ENCODE results near the gene GLOD5. TPM values are rescaled to one million over a fixed set of nuclear protein-coding genes. Genes with fewer than 3 reads are reported as not detected.
"Not testable (repeated sequence)": the region's sequence is repeated elsewhere in the genome, so short reads cannot be mapped to it uniquely, and the experiment has no call there.

GLOD5 gene
- total RNA-seq, 1 donor from 2014 or later: not detected

DNA sequence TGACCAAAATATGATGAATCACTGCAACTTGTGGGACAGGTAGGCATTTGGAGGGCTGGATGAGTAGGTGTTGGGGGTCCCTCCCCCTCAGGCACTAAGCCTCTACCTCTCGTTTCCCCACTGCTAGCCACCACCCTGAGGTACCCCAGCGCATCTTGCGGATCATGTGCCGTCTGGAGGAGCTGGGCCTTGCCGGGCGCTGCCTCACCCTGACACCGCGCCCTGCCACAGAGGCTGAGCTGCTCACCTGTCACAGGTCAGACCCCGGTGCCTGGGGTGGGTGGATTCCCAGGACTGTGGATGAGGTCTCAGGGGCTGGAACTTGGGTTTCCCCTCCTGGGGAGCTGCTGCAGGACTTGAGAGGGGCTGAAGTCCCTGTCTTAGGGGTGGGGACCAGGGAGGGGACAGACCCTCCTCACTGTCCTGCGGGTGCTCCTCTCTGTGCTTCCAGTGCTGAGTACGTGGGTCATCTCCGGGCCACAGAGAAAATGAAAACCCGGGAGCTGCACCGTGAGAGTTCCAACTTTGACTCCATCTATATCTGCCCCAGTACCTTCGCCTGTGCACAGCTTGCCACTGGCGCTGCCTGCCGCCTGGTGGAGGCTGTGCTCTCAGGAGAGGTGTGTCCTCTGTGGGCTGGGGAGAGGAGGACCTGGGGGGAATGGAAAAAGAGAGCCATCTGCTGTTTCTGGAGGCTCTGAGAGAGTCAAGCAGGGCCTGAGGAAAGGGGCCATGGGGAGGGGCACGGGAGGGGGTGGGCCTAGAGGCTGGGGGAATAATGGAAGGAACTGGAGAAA, 54.7 kb downstream of the GLOD5 start:
- Mint-ChIP-seq H3K4me3 (ENCODE audit: unreplicated experiment) (no peak overlapping the region), H3K9me3 (ENCODE audit: unreplicated experiment) (peaks cover 4% of the 10 kb centered on the region), H3K4me1 (ENCODE audit: low read depth, unreplicated experiment) (no peaks in the 10 kb centered on the region), H3K27me3 (ENCODE audit: unreplicated experiment) (no peaks in the 10 kb centered on the region), H3K36me3 (ENCODE audit: unreplicated experiment) (no peaks in the 10 kb centered on the region), H3K27ac (ENCODE audit: unreplicated experiment) (no peak overlapping the region)
- TF ChIP-seq CTCF (IDR thresholded peaks at IDR 0.05; ENCODE audit: partially characterized antibody, unreplicated experiment): no peak
- no peak for DNase-seq

GRCh38 chrX:48818098-48818497, 56.6 kb downstream of the GLOD5 start:
- Mint-ChIP-seq H3K9me3 (ENCODE audit: unreplicated experiment) (peaks cover 4% of the 10 kb centered on the region), H3K4me3 (ENCODE audit: unreplicated experiment) (no peak overlapping the region), H3K4me1 (ENCODE audit: low read depth, unreplicated experiment) (no peaks in the 10 kb centered on the region), H3K27me3 (ENCODE audit: unreplicated experiment) (no peaks in the 10 kb centered on the region), H3K36me3 (ENCODE audit: unreplicated experiment) (no peaks in the 10 kb centered on the region), H3K27ac (ENCODE audit: unreplicated experiment) (no peak overlapping the region)
- no peak for TF ChIP-seq CTCF (IDR thresholded peaks at IDR 0.05; ENCODE audit: partially characterized antibody, unreplicated experiment)
- DNase-seq: no peak

- no peaks in the 10 kb centered on the region for H3K4me1 Mint-ChIP-seq (ENCODE audit: low read depth, unreplicated experiment)
- no peak for TF ChIP-seq CTCF (IDR thresholded peaks at IDR 0.05; ENCODE audit: partially characterized antibody, unreplicated experiment)
- H3K27ac Mint-ChIP-seq (ENCODE audit: unreplicated experiment): no peak overlapping the region
- no peaks in the 10 kb centered on the region for H3K27me3 Mint-ChIP-seq (ENCODE audit: unreplicated experiment)
- H3K9me3 Mint-ChIP-seq (ENCODE audit: unreplicated experiment): peaks cover 4% of the 10 kb centered on the region
- DNase-seq: no peak
- H3K36me3 Mint-ChIP-seq (ENCODE audit: unreplicated experiment): no peaks in the 10 kb centered on the region
- no peak overlapping the region for H3K4me3 Mint-ChIP-seq (ENCODE audit: unreplicated experiment)
Observed at GRCh38 chrX:48818866-48819265, 57.3 kb downstream of the GLOD5 start.

GRCh38 chrX:48819394-48819793, 57.8 kb downstream of the GLOD5 start:
- not testable (repeated sequence) for H3K27ac Mint-ChIP-seq (ENCODE audit: unreplicated experiment); H3K9me3 Mint-ChIP-seq (ENCODE audit: unreplicated experiment); H3K4me1 Mint-ChIP-seq (ENCODE audit: low read depth, unreplicated experiment)

GRCh38 chrX:48823053-48823452, 61.5 kb downstream of the GLOD5 start:
- Mint-ChIP-seq H3K4me3 (ENCODE audit: unreplicated experiment) (no peak overlapping the region), H3K36me3 (ENCODE audit: unreplicated experiment) (peaks cover 3% of the 10 kb centered on the region), H3K4me1 (ENCODE audit: low read depth, unreplicated experiment) (peaks cover 1% of the 10 kb centered on the region), H3K27me3 (ENCODE audit: unreplicated experiment) (peaks cover 7% of the 10 kb centered on the region), H3K27ac (ENCODE audit: unreplicated experiment) (no peak overlapping the region), H3K9me3 (ENCODE audit: unreplicated experiment) (peaks cover 3% of the 10 kb centered on the region)
- no peak for DNase-seq
- no peak for TF ChIP-seq CTCF (IDR thresholded peaks at IDR 0.05; ENCODE audit: partially characterized antibody, unreplicated experiment)

More at GRCh38 chrX:48819394-48819793, 57.8 kb downstream of the GLOD5 start:
- H3K27me3 Mint-ChIP-seq (ENCODE audit: unreplicated experiment); H3K4me3 Mint-ChIP-seq (ENCODE audit: unreplicated experiment); H3K36me3 Mint-ChIP-seq (ENCODE audit: unreplicated experiment); DNase-seq: not testable (repeated sequence)

Other genes with a start within 250 kb of the GLOD5 start
- gene EBP, start 239.9 kb upstream of the GLOD5 start, total RNA-seq (ENCODE audit: unreplicated experiment): 132 TPM
- 34.3 TPM for gene TBC1D25, start 222.0 kb upstream of the GLOD5 start, total RNA-seq (ENCODE audit: unreplicated experiment)
- 294 TPM for gene RBM3, start 187.3 kb upstream of the GLOD5 start, total RNA-seq (ENCODE audit: unreplicated experiment)
- gene WDR13, start 164.3 kb upstream of the GLOD5 start, total RNA-seq (ENCODE audit: unreplicated experiment): 70.4 TPM
- 2.6 TPM for gene WAS, start 77.9 kb upstream of the GLOD5 start, total RNA-seq (ENCODE audit: unreplicated experiment)
- gene SUV39H1, start 65.0 kb upstream of the GLOD5 start, total RNA-seq (ENCODE audit: unreplicated experiment): 4.7 TPM
- gene GATA1, start 24.8 kb downstream of the GLOD5 start, total RNA-seq (ENCODE audit: unreplicated experiment): not detected
- gene HDAC6, start 40.3 kb downstream of the GLOD5 start, total RNA-seq (ENCODE audit: unreplicated experiment): 264 TPM
- gene ERAS, start 64.8 kb downstream of the GLOD5 start, total RNA-seq (ENCODE audit: unreplicated experiment): not detected
- 127 TPM for gene PCSK1N, start 73.9 kb downstream of the GLOD5 start, total RNA-seq (ENCODE audit: unreplicated experiment)
- gene TIMM17B, start 136.0 kb downstream of the GLOD5 start, total RNA-seq (ENCODE audit: unreplicated experiment): 71.8 TPM
- 120 TPM for gene PQBP1, start 136.2 kb downstream of the GLOD5 start, total RNA-seq (ENCODE audit: unreplicated experiment)
- gene SLC35A2, start 149.9 kb downstream of the GLOD5 start, total RNA-seq (ENCODE audit: unreplicated experiment): 22.1 TPM
- gene PIM2, start 157.3 kb downstream of the GLOD5 start, total RNA-seq (ENCODE audit: unreplicated experiment): 16.5 TPM
- 68.3 TPM for gene OTUD5, start 195.9 kb downstream of the GLOD5 start, total RNA-seq (ENCODE audit: unreplicated experiment)
- 7.2 TPM for gene KCND1, start 210.1 kb downstream of the GLOD5 start, total RNA-seq (ENCODE audit: unreplicated experiment)
- 129 TPM for gene GRIPAP1, start 240.5 kb downstream of the GLOD5 start, total RNA-seq (ENCODE audit: unreplicated experiment)